B cell (primary cell): ENCODE data around the gene TSPAN5. TPM values are rescaled to one million over a fixed set of nuclear protein-coding genes. Genes with fewer than 3 reads are reported as not detected.

ENCODE experiments used
- ATAC-seq: fragments of 200-7000 bp; cut with Tn5 transposase; one replicate; pipeline ENCODE4 v1.10.0; 2021; ENCODE audit warnings: low read depth, mild to moderate bottlenecking, moderate number of reproducible peaks, moderate library complexity
- CTCF ChIA-PET: fragments of 350-600 bp; sonication (Branson Sonifier 250); formaldehyde crosslinking; loops from one replicate; lab custom pipeline; 2021; ENCODE audit warnings: antibody characterized with exemption, inconsistent platforms; lab: Charles Lee
- POLR2A ChIA-PET: fragments of 350-600 bp; sonication (Branson Sonifier 250); formaldehyde crosslinking; loops from one replicate; lab custom pipeline; 2021; ENCODE audit warnings: antibody characterized with exemption; lab: Charles Lee
- DNase-seq: peaks from one replicate; pipeline ENCODE4 v3.0.0; 2013
- H2AFZ ChIP-seq: 2 replicates; pipeline ENCODE4 v1.6.1; 2012; ENCODE audit warnings: mild to moderate bottlenecking, low read depth, low read length; ENCODE audit not compliant: insufficient read depth, poor library complexity, severe bottlenecking
- H3K27ac ChIP-seq, 2 donors: 1 replicate in 1 of 2; 2 replicates in 1 of 2; pipeline ENCODE4 v1.5.1; 2012 to 2013; ENCODE audit warnings: low read length in 2 of 2, mild to moderate bottlenecking in 2 of 2, moderate library complexity in 1 of 2
- H3K27me3 ChIP-seq, 4 experiments: fragments of 200-600 bp in 1 of 4; sonication (generic) in 1 of 4; replicated peaks in 1 of 4; 1 replicate in 2 of 4; 2 replicates in 2 of 4; pipeline versions ENCODE4 v1.6.1 to v1.7.0; 2013 to 2016; ENCODE audit warnings: low read length in 3 of 4, mild to moderate bottlenecking in 2 of 4, mixed read lengths in 1 of 4, moderate library complexity in 1 of 4; ENCODE audit not compliant: insufficient read depth in 4 of 4, control insufficient read depth in 3 of 4; ENCODE audit errors: control extremely low read depth in 1 of 4
- H3K36me3 ChIP-seq, 2 experiments: replicated peaks in 1 of 2; 1 replicate in 1 of 2; 2 replicates in 1 of 2; pipeline versions ENCODE4 v1.6.1 to v1.7.1; 2013; ENCODE audit warnings: low read length in 1 of 2; ENCODE audit not compliant: insufficient read depth in 2 of 2, control insufficient read depth in 1 of 2; ENCODE audit errors: control extremely low read depth in 1 of 2, extremely low read depth in 1 of 2
- H3K4me1 ChIP-seq, 2 donors: fragments of 200-600 bp in 1 of 2; sonication (generic) in 1 of 2; 1 replicate in 1 of 2; 2 replicates in 1 of 2; pipeline versions ENCODE4 v1.5.1 to v1.6.1; 2013 to 2017; ENCODE audit warnings: low read length in 2 of 2; ENCODE audit not compliant: control insufficient read depth in 2 of 2, insufficient read depth in 2 of 2
- H3K4me2 ChIP-seq: replicated peaks from 2 replicates; pipeline ENCODE3; 2012; ENCODE audit warnings: mild to moderate bottlenecking, low read depth, low read length; ENCODE audit not compliant: poor library complexity, severe bottlenecking
- H3K4me3 ChIP-seq, 5 experiments: fragments of 200-600 bp in 1 of 5; sonication (generic) in 1 of 5; 1 replicate in 3 of 5; 2 replicates in 2 of 5; pipeline versions ENCODE4 v1.5.1 to v1.7.0; 2011 to 2016; ENCODE audit warnings: low read length in 4 of 5, mild to moderate bottlenecking in 4 of 5, low read depth in 2 of 5, control low read depth in 1 of 5, moderate library complexity in 1 of 5; ENCODE audit not compliant: insufficient read depth in 1 of 5; ENCODE audit errors: control extremely low read depth in 1 of 5, extremely low read depth in 1 of 5
- H3K79me2 ChIP-seq: fragments of 200-600 bp; sonication (generic); one replicate; pipeline ENCODE4 v1.6.0; 2016; ENCODE audit warnings: low read length; ENCODE audit not compliant: control insufficient read depth, insufficient read depth
- H3K9ac ChIP-seq: fragments of 200-600 bp; sonication (generic); 2 replicates; pipeline ENCODE4 v1.6.1; 2017; ENCODE audit warnings: mild to moderate bottlenecking, low read length, moderate library complexity
- H3K9me3 ChIP-seq, 3 donors: one replicate each; pipeline versions ENCODE4 v1.6.1 to v1.7.1; 2013; ENCODE audit warnings: low read length in 2 of 3; ENCODE audit not compliant: control insufficient read depth in 2 of 3, insufficient read depth in 1 of 3; ENCODE audit errors: control extremely low read depth in 1 of 3
- H4K20me1 ChIP-seq: 2 replicates; pipeline ENCODE4 v1.6.0; 2012; ENCODE audit warnings: mild to moderate bottlenecking, low read length; ENCODE audit not compliant: insufficient read depth, control insufficient read depth, poor library complexity, severe bottlenecking
- H3K27ac Mint-ChIP-seq: one replicate; pipeline ENCODE4 v1.8.0; 2021; ENCODE audit warnings: mixed read lengths
- H3K27me3 Mint-ChIP-seq: one replicate; pipeline ENCODE4 v1.8.0; 2021; ENCODE audit warnings: mixed read lengths
- H3K4me1 Mint-ChIP-seq: one replicate; pipeline ENCODE4 v1.8.0; 2021; ENCODE audit warnings: mixed read lengths
- H3K4me3 Mint-ChIP-seq: one replicate; pipeline ENCODE4 v1.8.0; 2021; ENCODE audit warnings: mixed read lengths
- H3K9me3 Mint-ChIP-seq: one replicate; pipeline ENCODE4 v1.8.0; 2022; ENCODE audit warnings: mixed read lengths; ENCODE audit not compliant: insufficient read depth
- CTCF ChIP-seq: fragments of 200-600 bp; IDR thresholded peaks from one replicate; pipeline ENCODE4 v1.8.0; 2022; ENCODE audit warnings: antibody characterized with exemption, mild to moderate bottlenecking
- EZH2 ChIP-seq: IDR thresholded peaks from 2 replicates; pipeline ENCODE4 v1.6.1; 2012; ENCODE audit warnings: borderline replicate concordance, low read depth, mild to moderate bottlenecking, moderate library complexity, low read length; ENCODE audit not compliant: insufficient read depth, poor library complexity, severe bottlenecking
- WGBS: methylation state at CpG from one replicate; pipeline ENCODE4 v1.1.5; 2013; ENCODE audit warnings: missing lambda C conversion rate; ENCODE audit not compliant: insufficient coverage; 5-methylcytosine and 5-hydroxymethylcytosine counted together
- intact Hi-C: fragments of 100-400 bp; cut with micrococcal nuclease; formaldehyde crosslinking; loops from one replicate; pipeline ENCODE4 v1.10.0; 2022
- polyA plus RNA-seq: library from polyadenylated mRNA; depleted of rRNA; stranded (reverse); fragments of >200 nt; gene quantifications from 2 replicates; pipeline ENCODE4 v1.2.3, GENCODE V29; 2012
- total RNA-seq, 2 donors: library from RNA; stranded (reverse); fragments of 120-200 nt in 1 of 2; gene quantifications; 1 replicate in 1 of 2; 2 replicates in 1 of 2; pipeline versions ENCODE4 v1.2.3 to v1.2.4, GENCODE V29; 2013 to 2022

The TSPAN5 gene
- total and polyA plus RNA-seq, 2 donors (not counting 1 experiment from before 2014, with no cell fraction given): 2.6 to 5.3 TPM

- ChIA-PET CTCF (interaction anchor here (0.6 to 0.8 kb wide), 2 partner anchors 418 to 496 kb away, joined by 3 to 5 read pairs; no protein-coding TSS in a partner anchor), POLR2A (no interaction called here)
- H3K9me3 ChIP-seq: no peaks in the 10 kb centered on the region
- no peak overlapping the region for H3K4me2 ChIP-seq
- Mint-ChIP-seq H3K9me3 (no peaks in the 10 kb centered on the region), H3K4me1 (no peaks in the 10 kb centered on the region), H3K27ac (no peak overlapping the region), H3K27me3 (no peaks in the 10 kb centered on the region), H3K4me3 (no peak overlapping the region)
- TF ChIP-seq CTCF (no peak), EZH2 (no peak)
- no peak for ATAC-seq
- H3K4me3 ChIP-seq: no peak overlapping the region
- H3K79me2 ChIP-seq: no peaks in the 10 kb centered on the region
- no peak overlapping the region for H3K27ac ChIP-seq
- H3K9ac ChIP-seq: no peak overlapping the region
- 94% methylated on average over 3 of the region's 3 CpGs for WGBS
- intact Hi-C loops: no loop called here
- no peak for DNase-seq
- no peaks in the 10 kb centered on the region for H4K20me1 ChIP-seq
- no peaks in the 10 kb centered on the region for H3K27me3 ChIP-seq
- no peak overlapping the region for H2AFZ ChIP-seq
- no peaks in the 10 kb centered on the region for H3K4me1 ChIP-seq
- H3K36me3 ChIP-seq: no peaks in the 10 kb centered on the region
These were observed 98.1 kb downstream of the TSPAN5 start for GRCh38 chr4:98560321-98560720.

GRCh38 chr4:98558471-98559169, 99.8 kb downstream of the TSPAN5 start:
- Mint-ChIP-seq H3K9me3 (no peaks in the 10 kb centered on the region), H3K4me3 (no peak overlapping the region), H3K27me3 (no peaks in the 10 kb centered on the region), H3K27ac (no peak overlapping the region), H3K4me1 (no peaks in the 10 kb centered on the region)
- Histone ChIP-seq H3K4me3 (no peak overlapping the region), H3K4me2 (no peak overlapping the region), H2AFZ (no peak overlapping the region), H3K9ac (no peak overlapping the region), H3K27me3 (no peaks in the 10 kb centered on the region), H3K4me1 (no peaks in the 10 kb centered on the region), H3K79me2 (no peaks in the 10 kb centered on the region), H4K20me1 (no peaks in the 10 kb centered on the region), H3K27ac (no peak overlapping the region), H3K9me3 (no peaks in the 10 kb centered on the region), H3K36me3 (no peaks in the 10 kb centered on the region)
- DNase-seq: no peak
- WGBS: 100% methylated on average over 2 of the region's 6 CpGs
- TF ChIP-seq EZH2 (no peak), CTCF (no peak)
- no peak for ATAC-seq
- intact Hi-C loops: no loop called here
- CTCF ChIA-PET: no interaction called here
- POLR2A ChIA-PET: no interaction called here
